HL-60 (cell line): Measurements from ENCODE around the gene PRKAR2B.

Experiments
- CTCF ChIP-seq: IDR thresholded peaks from one replicate; pipeline ENCODE4 v1.5.1; 2011; ENCODE audit warnings: low read length, control low read depth, inconsistent platforms; ENCODE audit not compliant: insufficient read depth
- REST ChIP-seq: IDR thresholded peaks from 2 replicates; pipeline ENCODE4 v1.6.1; 2012; ENCODE audit warnings: low read depth; ENCODE audit not compliant: insufficient replicate concordance
- SPI1 ChIP-seq: IDR thresholded peaks from 2 replicates; pipeline ENCODE4 v1.6.1; 2012; ENCODE audit warnings: low read depth, mild to moderate bottlenecking, borderline replicate concordance

DNA sequence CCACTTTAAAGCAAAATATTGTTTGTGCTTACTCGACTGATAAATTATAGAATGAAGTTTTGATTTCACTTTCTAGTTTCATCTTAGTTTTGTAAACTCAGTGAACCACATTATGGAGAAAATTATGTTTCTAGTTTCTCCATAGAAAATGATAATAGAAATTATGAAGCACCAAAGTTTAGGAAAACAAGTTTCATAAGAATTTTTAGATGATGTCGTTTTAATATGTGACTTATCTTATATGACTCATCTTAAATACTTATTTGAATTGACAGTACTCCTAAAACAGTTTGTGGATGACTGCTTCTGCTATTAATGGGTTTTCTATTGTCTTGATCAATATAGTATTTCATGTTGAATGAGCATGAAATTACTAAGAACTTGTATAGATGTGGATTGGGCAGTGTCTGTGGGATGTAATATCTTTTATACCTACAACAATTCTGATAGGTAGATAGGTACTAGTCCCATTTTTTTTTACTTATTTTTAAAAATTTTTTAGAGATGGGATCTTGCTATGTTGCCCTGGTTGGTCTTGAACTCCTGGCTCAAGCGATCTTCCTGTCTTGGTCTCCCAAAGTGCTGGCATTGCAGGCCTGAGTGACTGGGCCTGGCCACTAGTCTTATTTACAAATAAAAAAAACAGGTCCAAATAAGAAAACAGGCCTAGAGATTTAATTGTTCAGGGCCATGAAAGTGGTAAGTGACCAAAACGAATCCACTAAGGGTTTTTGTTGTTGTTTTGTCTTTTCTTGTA lies 127.9 kb downstream of the PRKAR2B start:
- TF ChIP-seq REST (no peak), CTCF (no peak), SPI1 (no peak)
